ENCODE results near the gene SDK1. TPM values are rescaled to one million over a fixed set of nuclear protein-coding genes. Genes with fewer than 3 reads are reported as not detected.

The SDK1 gene
- total and polyA plus RNA-seq, 2 donors (not counting 3 experiments of a cell fraction or from before 2014, with no cell fraction given): 1.6 to 3.9 TPM

DNA sequence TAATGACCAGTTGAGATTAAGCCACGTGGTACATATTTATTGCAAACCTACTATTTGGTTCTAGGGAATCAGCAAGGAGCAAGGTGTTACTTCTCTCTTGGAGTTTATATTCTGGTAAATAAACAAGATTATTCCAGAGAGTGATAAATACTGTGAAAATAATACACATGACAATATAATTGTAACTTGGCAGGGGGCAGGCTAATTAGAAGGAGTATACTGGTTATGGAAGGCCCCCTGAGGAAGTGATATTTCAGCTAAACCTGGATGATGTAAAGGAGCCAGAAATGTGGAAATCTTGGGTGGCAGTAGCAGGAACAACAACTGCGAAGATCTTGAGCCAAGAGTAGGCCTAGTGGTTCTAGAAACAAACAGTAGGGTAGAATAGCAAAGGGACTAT lies 111.8 kb downstream of the SDK1 start:
- POLR2A ChIA-PET: no interaction called here
- H3K4me1 ChIP-seq (ENCODE audit: control insufficient read depth, extremely low read depth, insufficient read depth, low read length): no peaks in the 10 kb centered on the region
- H3K79me2 ChIP-seq (ENCODE audit: control insufficient read depth, insufficient read depth, low read length): no peaks in the 10 kb centered on the region
- H3K9me3 ChIP-seq (replicated peaks; ENCODE audit: control insufficient read depth, insufficient read depth, low read length): no peaks in the 10 kb centered on the region
- H2AFZ ChIP-seq (ENCODE audit: low read depth, low read length): no peak overlapping the region
- H3K27me3 ChIP-seq (ENCODE audit: control insufficient read depth in 2 of 2, insufficient read depth in 2 of 2, low read length in 2 of 2): no peaks in the 10 kb centered on the region
- no peak for TF ChIP-seq EZH2 (IDR thresholded peaks at IDR 0.05; ENCODE audit: borderline replicate concordance, low read depth, low read length, severe bottlenecking)
- no peak for TF ChIP-seq POLR2AphosphoS5 (IDR thresholded peaks at IDR 0.05; ENCODE audit: insufficient read depth, low read depth, low read length)
- TF ChIP-seq FOS (IDR thresholded peaks at IDR 0.05; ENCODE audit: borderline replicate concordance, insufficient read depth, low read length): no peak
- no peak for TF ChIP-seq GATA2 (IDR thresholded peaks at IDR 0.05; ENCODE audit: insufficient read depth, insufficient read length, low read depth, low read length)
- TF ChIP-seq JUN (IDR thresholded peaks at IDR 0.05; ENCODE audit: borderline replicate concordance, insufficient read depth, insufficient read length, low read depth): no peak
- TF ChIP-seq, protein P1, sequence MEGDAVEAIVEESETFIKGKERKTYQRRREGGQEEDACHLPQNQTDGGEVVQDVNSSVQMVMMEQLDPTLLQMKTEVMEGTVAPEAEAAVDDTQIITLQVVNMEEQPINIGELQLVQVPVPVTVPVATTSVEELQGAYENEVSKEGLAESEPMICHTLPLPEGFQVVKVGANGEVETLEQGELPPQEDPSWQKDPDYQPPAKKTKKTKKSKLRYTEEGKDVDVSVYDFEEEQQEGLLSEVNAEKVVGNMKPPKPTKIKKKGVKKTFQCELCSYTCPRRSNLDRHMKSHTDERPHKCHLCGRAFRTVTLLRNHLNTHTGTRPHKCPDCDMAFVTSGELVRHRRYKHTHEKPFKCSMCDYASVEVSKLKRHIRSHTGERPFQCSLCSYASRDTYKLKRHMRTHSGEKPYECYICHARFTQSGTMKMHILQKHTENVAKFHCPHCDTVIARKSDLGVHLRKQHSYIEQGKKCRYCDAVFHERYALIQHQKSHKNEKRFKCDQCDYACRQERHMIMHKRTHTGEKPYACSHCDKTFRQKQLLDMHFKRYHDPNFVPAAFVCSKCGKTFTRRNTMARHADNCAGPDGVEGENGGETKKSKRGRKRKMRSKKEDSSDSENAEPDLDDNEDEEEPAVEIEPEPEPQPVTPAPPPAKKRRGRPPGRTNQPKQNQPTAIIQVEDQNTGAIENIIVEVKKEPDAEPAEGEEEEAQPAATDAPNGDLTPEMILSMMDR (IDR thresholded peaks at IDR 0.05; ENCODE audit: extremely low read depth in 1 of 2, insufficient read depth in 1 of 2, low read depth in 1 of 2, low read length in 2 of 2): no peak
- TF ChIP-seq POLR2A (IDR thresholded peaks at IDR 0.05; ENCODE audit: low read depth, low read length): no peak
- TF ChIP-seq MYC (IDR thresholded peaks at IDR 0.05; ENCODE audit: low read depth, low read length): no peak
- TF ChIP-seq, protein P2, sequence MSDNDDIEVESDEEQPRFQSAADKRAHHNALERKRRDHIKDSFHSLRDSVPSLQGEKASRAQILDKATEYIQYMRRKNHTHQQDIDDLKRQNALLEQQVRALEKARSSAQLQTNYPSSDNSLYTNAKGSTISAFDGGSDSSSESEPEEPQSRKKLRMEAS (IDR thresholded peaks at IDR 0.05; ENCODE audit: insufficient read depth, insufficient read length): no peak
- no peaks in the 10 kb centered on the region for H3K9me1 ChIP-seq (replicated peaks; ENCODE audit: control insufficient read depth, extremely low read depth, insufficient read depth, low read length)
- intact Hi-C loops (cut with micrococcal nuclease): no loop called here
- dilution Hi-C loops (cut with MboI; ENCODE audit: extremely low pct_ligation_motif_present, low sequenced_read_pairs): no loop called here
- no peak for DNase-seq (ENCODE audit: low read depth, low spot score)
- no peak overlapping the region for H3K4me2 ChIP-seq (ENCODE audit: insufficient read depth, low read length)
- CTCF ChIA-PET: interaction anchor here (1.0 kb wide), 1 partner anchor 13 kb away, joined by 5 read pairs; no protein-coding TSS in a partner anchor
- no peak overlapping the region for H3K9ac ChIP-seq (replicated peaks; ENCODE audit: extremely low read depth, insufficient read depth, low read length)
- no TSS peak for BruUV-seq (replicated peaks)
- H3K36me3 ChIP-seq (ENCODE audit: control insufficient read depth in 2 of 2, extremely low read depth in 1 of 2, insufficient read depth in 2 of 2, low read length in 2 of 2): no peaks in the 10 kb centered on the region
- no peak overlapping the region for H3K27ac ChIP-seq (ENCODE audit: insufficient read depth, low read depth, low read length)
- no peak overlapping the region for H3K4me3 ChIP-seq (replicated peaks in 1 of 3; ENCODE audit: insufficient read depth in 1 of 3, low read depth in 1 of 3, low read length in 3 of 3)
- no peak for FAIRE-seq
- no peaks in the 10 kb centered on the region for H4K20me1 ChIP-seq (replicated peaks; ENCODE audit: control insufficient read depth, extremely low read depth, insufficient read depth, low read length)

All from endothelial cell of umbilical vein (primary cell).